ENCODE results near the gene BCKDK.

BCKDK gene

GRCh38 chr16:31073970-31074813 lies 34.0 kb upstream of the BCKDK start, which contains the start of the genes ZNF646 and ZNF668:
Gene ZNF646, plus strand, starts transcription at chr16:31074422. Its CDS starts 1,903 bp downstream, at chr16:31076325.
Gene ZNF668, minus strand, starts transcription at chr16:31074240. Its CDS starts 9,781 bp downstream, at chr16:31064459.
- H3K27me3 ChIP-seq (ENCODE audit: insufficient read depth, poor library complexity, severe bottlenecking), result no peaks in the 10 kb centered on the region
- peak; percentile 37 for TF ChIP-seq REST (IDR thresholded peaks at IDR 0.05; ENCODE audit: insufficient replicate concordance, low read depth)
- TF ChIP-seq SPI1 (IDR thresholded peaks at IDR 0.05; ENCODE audit: borderline replicate concordance, low read depth), result peak; percentile 88
- TF ChIP-seq GABPA (IDR thresholded peaks at IDR 0.05; ENCODE audit: low read depth), result peak; percentile 100
- TF ChIP-seq POLR2AphosphoS5 (IDR thresholded peaks at IDR 0.05; ENCODE audit: low read depth), result peak; percentile 97
- TF ChIP-seq CTCF (IDR thresholded peaks at IDR 0.05; ENCODE audit: insufficient read depth, low read length), result no peak
- peak within 1 kb of the TSS; percentile 94 for H3K4me3 ChIP-seq (replicated peaks; ENCODE audit: insufficient read depth, low read length)
- peak; percentile 100 for DNase-seq (ENCODE audit: low read depth in 1 of 2, low spot score in 1 of 2)
- peak within 1 kb of the TSS; percentile 88 for H3K27ac ChIP-seq (replicated peaks)

DNA sequence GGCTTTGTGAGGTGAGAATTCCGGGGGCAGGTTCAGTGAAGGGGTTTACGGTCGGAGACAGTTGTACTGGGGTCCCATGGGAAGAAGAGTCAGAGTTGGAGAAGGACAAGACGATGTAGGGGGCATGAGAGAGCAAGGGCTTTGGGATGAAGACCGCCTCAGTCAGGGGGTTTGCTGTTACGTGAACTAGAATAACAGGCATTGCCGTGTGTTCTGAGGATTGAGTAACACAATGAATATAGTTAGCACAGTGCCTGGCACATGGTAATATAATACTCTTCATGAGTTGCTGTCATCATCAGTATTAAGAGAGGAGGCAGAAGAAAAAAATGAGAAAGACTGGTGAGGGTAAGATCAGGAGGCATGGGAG lies 33.4 kb upstream of the BCKDK start:
- no peak for DNase-seq (ENCODE audit: low read depth in 1 of 2, low spot score in 1 of 2)
- Histone ChIP-seq H3K27ac (replicated peaks) (peak overlapping the region; percentile 88), H3K27me3 (ENCODE audit: insufficient read depth, poor library complexity, severe bottlenecking) (no peaks in the 10 kb centered on the region), H3K4me3 (replicated peaks; ENCODE audit: insufficient read depth, low read length) (peak overlapping the region; percentile 71)
- TF ChIP-seq POLR2AphosphoS5 (IDR thresholded peaks at IDR 0.05; ENCODE audit: low read depth) (no peak), CTCF (IDR thresholded peaks at IDR 0.05; ENCODE audit: insufficient read depth, low read length) (no peak), REST (IDR thresholded peaks at IDR 0.05; ENCODE audit: insufficient replicate concordance, low read depth) (no peak), GABPA (IDR thresholded peaks at IDR 0.05; ENCODE audit: low read depth) (no peak), SPI1 (IDR thresholded peaks at IDR 0.05; ENCODE audit: borderline replicate concordance, low read depth) (no peak)

- H3K4me3 ChIP-seq (replicated peaks; ENCODE audit: insufficient read depth, low read length), result no peak overlapping the region
- DNase-seq (ENCODE audit: low read depth in 1 of 2, low spot score in 1 of 2), result no peak
- H3K27me3 ChIP-seq (ENCODE audit: insufficient read depth, poor library complexity, severe bottlenecking), result no peaks in the 10 kb centered on the region
- no peak overlapping the region for H3K27ac ChIP-seq (replicated peaks)
- TF ChIP-seq CTCF (IDR thresholded peaks at IDR 0.05; ENCODE audit: insufficient read depth, low read length) (no peak), GABPA (IDR thresholded peaks at IDR 0.05; ENCODE audit: low read depth) (no peak), REST (IDR thresholded peaks at IDR 0.05; ENCODE audit: insufficient replicate concordance, low read depth) (no peak), POLR2AphosphoS5 (IDR thresholded peaks at IDR 0.05; ENCODE audit: low read depth) (no peak), SPI1 (IDR thresholded peaks at IDR 0.05; ENCODE audit: borderline replicate concordance, low read depth) (no peak)
Observed at GRCh38 chr16:31076319-31076718, 31.9 kb upstream of the BCKDK start.

Measured in HL-60 (cell line).